Measurements from ENCODE around the gene ATF7IP.

- TF ChIP-seq EP300 (IDR thresholded peaks at IDR 0.05; ENCODE audit: borderline replicate concordance) (no peak), RAD21 (IDR thresholded peaks at IDR 0.05; ENCODE audit: low read depth) (no peak), REST (IDR thresholded peaks at IDR 0.05; ENCODE audit: low read depth) (no peak), ZBTB7A (IDR thresholded peaks at IDR 0.05; ENCODE audit: low read depth) (no peak), MAX (IDR thresholded peaks at IDR 0.05) (no peak), NFIC (IDR thresholded peaks at IDR 0.05) (no peak), FOXM1 (IDR thresholded peaks at IDR 0.05; ENCODE audit: borderline replicate concordance, low read depth) (no peak), CREB1 (IDR thresholded peaks at IDR 0.05; ENCODE audit: low read depth) (no peak), EGR1 (IDR thresholded peaks at IDR 0.05) (no peak)
Observed at GRCh38 chr12:14327711-14328110, 37.8 kb upstream of the ATF7IP start.
